Neural cell (in vitro differentiated cells): Measurements from ENCODE around the gene KIF16B. TPM values are rescaled to one million over a fixed set of nuclear protein-coding genes. Genes with fewer than 3 reads are reported as not detected.

ENCODE experiments used
- H2AFZ ChIP-seq: fragments of 200-600, 300-800 bp; sonication (generic), shearing (Covaris generic); 2 replicates; pipeline ENCODE4 v1.6.0; 2014; ENCODE audit warnings: low read depth, mild to moderate bottlenecking, antibody characterized with exemption, low read length, moderate library complexity
- H3F3A ChIP-seq: fragments of 200-600 bp; shearing (Covaris generic); 2 replicates; pipeline ENCODE4 v1.6.1; 2016; ENCODE audit warnings: mild to moderate bottlenecking, moderate library complexity, mixed read lengths, antibody characterized with exemption, low read length; ENCODE audit not compliant: insufficient read depth, poor library complexity, severe bottlenecking
- H3K27ac ChIP-seq: fragments of 200-600, 300-800 bp; sonication (generic), shearing (Covaris generic); 2 replicates; pipeline ENCODE4 v1.5.1; 2014; ENCODE audit warnings: mild to moderate bottlenecking, low read length, moderate library complexity
- H3K27me3 ChIP-seq: fragments of 300-800, 200-600 bp; sonication (generic), shearing (Covaris generic); 2 replicates; pipeline ENCODE4 v1.6.0; 2014; ENCODE audit warnings: mild to moderate bottlenecking, low read depth, low read length, moderate library complexity; ENCODE audit not compliant: insufficient read depth
- H3K36me3 ChIP-seq: fragments of 300-800, 200-600 bp; sonication (generic), shearing (Covaris generic); 2 replicates; pipeline ENCODE4 v1.5.1; 2014; ENCODE audit warnings: mild to moderate bottlenecking, antibody characterized with exemption, low read length, moderate library complexity; ENCODE audit not compliant: insufficient read depth
- H3K4me2 ChIP-seq: fragments of 300-800, 200-600 bp; sonication (generic), shearing (Covaris generic); 2 replicates; pipeline ENCODE4 v1.6.0; 2014; ENCODE audit warnings: mild to moderate bottlenecking, low read length
- H3K4me3 ChIP-seq: fragments of 300-800, 200-600 bp; sonication (generic), shearing (Covaris generic); 2 replicates; pipeline ENCODE4 v1.5.1; 2014; ENCODE audit warnings: mild to moderate bottlenecking, low read length, moderate library complexity
- H3K79me2 ChIP-seq: fragments of 200-600 bp; shearing (Covaris generic); replicated peaks from 2 replicates; pipeline ENCODE4 v1.6.0; 2014; ENCODE audit warnings: mild to moderate bottlenecking, low read length, moderate library complexity; ENCODE audit not compliant: insufficient read depth
- H3K9ac ChIP-seq: fragments of 300-800, 200-600 bp; sonication (generic), shearing (Covaris generic); 2 replicates; pipeline ENCODE4 v1.6.1; 2016; ENCODE audit warnings: mild to moderate bottlenecking, low read length, mixed read lengths
- H3K9me2 ChIP-seq: fragments of 200-600 bp; shearing (Covaris generic); 2 replicates; pipeline ENCODE4 v1.6.1; 2016; ENCODE audit warnings: mild to moderate bottlenecking, low read length, mixed read lengths; ENCODE audit not compliant: insufficient read depth
- H3K9me3 ChIP-seq: fragments of 200-600, 300-800 bp; sonication (generic), shearing (Covaris generic); 2 replicates; pipeline ENCODE4 v1.6.1; 2016; ENCODE audit warnings: mild to moderate bottlenecking, mixed run types, low read length, moderate library complexity, mixed read lengths
- H4K20me1 ChIP-seq: fragments of 200-600 bp; shearing (Covaris generic); 2 replicates; pipeline ENCODE4 v1.6.1; 2016; ENCODE audit warnings: mild to moderate bottlenecking, mixed run types; ENCODE audit not compliant: insufficient read depth
- EP300 ChIP-seq: fragments of 450-650 bp; conservative IDR thresholded peaks from 2 replicates; pipeline ENCODE4 v1.6.1; 2014; ENCODE audit warnings: antibody characterized with exemption, mild to moderate bottlenecking, moderate library complexity; ENCODE audit not compliant: poor library complexity, severe bottlenecking
- EZH2 ChIP-seq: fragments of 200-600, 300-800 bp; shearing (Covaris generic), sonication (generic); IDR thresholded peaks from 2 replicates; pipeline ENCODE4 v1.6.1; 2014; ENCODE audit warnings: antibody characterized with exemption, low read length, borderline replicate concordance, mild to moderate bottlenecking; ENCODE audit not compliant: insufficient read depth, poor library complexity, severe bottlenecking
- MXI1 ChIP-seq: fragments of 450-650 bp; conservative IDR thresholded peaks from 2 replicates; pipeline ENCODE4 v1.6.1; 2014; ENCODE audit warnings: antibody characterized with exemption, mild to moderate bottlenecking; ENCODE audit not compliant: poor library complexity, severe bottlenecking
- POLR2AphosphoS5 ChIP-seq: IDR thresholded peaks from 2 replicates; pipeline ENCODE4 v1.6.1; 2012
- RAD21 ChIP-seq: fragments of 450-650 bp; conservative IDR thresholded peaks from 2 replicates; pipeline ENCODE4 v1.6.1; 2014; ENCODE audit warnings: antibody characterized with exemption, mild to moderate bottlenecking, moderate library complexity
- SMC3 ChIP-seq: fragments of 450-650 bp; conservative IDR thresholded peaks from 2 replicates; pipeline ENCODE4 v1.6.1; 2014; ENCODE audit warnings: antibody characterized with exemption, mild to moderate bottlenecking, moderate library complexity; ENCODE audit not compliant: poor library complexity
- TAF1 ChIP-seq: IDR thresholded peaks from 2 replicates; pipeline ENCODE4 v1.6.1; 2012; ENCODE audit warnings: low read depth
- polyA plus RNA-seq: library from polyadenylated mRNA; depleted of rRNA; stranded (reverse); fragments of >200 nt; gene quantifications from 2 replicates; pipeline ENCODE4 v1.2.3, GENCODE V29; 2014
- TF ChIP-seq, protein P1 (sequence below): fragments of 450-650 bp; IDR thresholded peaks from 2 replicates; pipeline ENCODE4 v1.5.1; 2014; ENCODE audit warnings: antibody characterized with exemption, mild to moderate bottlenecking, moderate library complexity; ENCODE audit not compliant: poor library complexity, severe bottlenecking
- TF ChIP-seq, protein P2 (sequence below): IDR thresholded peaks from 2 replicates; pipeline ENCODE4 v1.6.1; 2012; ENCODE audit warnings: borderline replicate concordance

KIF16B gene
- polyA plus RNA-seq, 1 donor from 2014 or later = 3.8 TPM

DNA sequence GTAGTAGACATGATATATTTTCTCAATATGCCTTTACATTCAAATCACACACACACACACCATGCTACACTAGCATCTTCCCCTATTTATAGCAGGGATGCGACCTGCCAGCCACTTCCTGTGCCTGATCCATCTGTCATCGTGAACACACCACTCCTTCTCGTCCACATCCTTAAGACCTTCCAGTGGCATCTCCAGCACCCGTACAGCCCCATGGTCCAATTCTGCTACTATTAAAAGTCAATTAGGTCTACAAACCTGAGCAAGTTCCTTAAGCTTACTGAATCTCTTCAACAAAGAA is 54.5 kb downstream of the KIF16B start:
- no peak overlapping the region for H3K27ac ChIP-seq
- no peaks in the 10 kb centered on the region for H3K9me3 ChIP-seq
- no peak overlapping the region for H2AFZ ChIP-seq
- H3K79me2 ChIP-seq = no peaks in the 10 kb centered on the region
- no peak overlapping the region for H3K9ac ChIP-seq
- no peak overlapping the region for H3K4me2 ChIP-seq
- no peaks in the 10 kb centered on the region for H3K36me3 ChIP-seq
- TF ChIP-seq, protein P1, sequence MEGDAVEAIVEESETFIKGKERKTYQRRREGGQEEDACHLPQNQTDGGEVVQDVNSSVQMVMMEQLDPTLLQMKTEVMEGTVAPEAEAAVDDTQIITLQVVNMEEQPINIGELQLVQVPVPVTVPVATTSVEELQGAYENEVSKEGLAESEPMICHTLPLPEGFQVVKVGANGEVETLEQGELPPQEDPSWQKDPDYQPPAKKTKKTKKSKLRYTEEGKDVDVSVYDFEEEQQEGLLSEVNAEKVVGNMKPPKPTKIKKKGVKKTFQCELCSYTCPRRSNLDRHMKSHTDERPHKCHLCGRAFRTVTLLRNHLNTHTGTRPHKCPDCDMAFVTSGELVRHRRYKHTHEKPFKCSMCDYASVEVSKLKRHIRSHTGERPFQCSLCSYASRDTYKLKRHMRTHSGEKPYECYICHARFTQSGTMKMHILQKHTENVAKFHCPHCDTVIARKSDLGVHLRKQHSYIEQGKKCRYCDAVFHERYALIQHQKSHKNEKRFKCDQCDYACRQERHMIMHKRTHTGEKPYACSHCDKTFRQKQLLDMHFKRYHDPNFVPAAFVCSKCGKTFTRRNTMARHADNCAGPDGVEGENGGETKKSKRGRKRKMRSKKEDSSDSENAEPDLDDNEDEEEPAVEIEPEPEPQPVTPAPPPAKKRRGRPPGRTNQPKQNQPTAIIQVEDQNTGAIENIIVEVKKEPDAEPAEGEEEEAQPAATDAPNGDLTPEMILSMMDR = no peak
- TF ChIP-seq SMC3 = no peak
- TF ChIP-seq, protein P2, sequence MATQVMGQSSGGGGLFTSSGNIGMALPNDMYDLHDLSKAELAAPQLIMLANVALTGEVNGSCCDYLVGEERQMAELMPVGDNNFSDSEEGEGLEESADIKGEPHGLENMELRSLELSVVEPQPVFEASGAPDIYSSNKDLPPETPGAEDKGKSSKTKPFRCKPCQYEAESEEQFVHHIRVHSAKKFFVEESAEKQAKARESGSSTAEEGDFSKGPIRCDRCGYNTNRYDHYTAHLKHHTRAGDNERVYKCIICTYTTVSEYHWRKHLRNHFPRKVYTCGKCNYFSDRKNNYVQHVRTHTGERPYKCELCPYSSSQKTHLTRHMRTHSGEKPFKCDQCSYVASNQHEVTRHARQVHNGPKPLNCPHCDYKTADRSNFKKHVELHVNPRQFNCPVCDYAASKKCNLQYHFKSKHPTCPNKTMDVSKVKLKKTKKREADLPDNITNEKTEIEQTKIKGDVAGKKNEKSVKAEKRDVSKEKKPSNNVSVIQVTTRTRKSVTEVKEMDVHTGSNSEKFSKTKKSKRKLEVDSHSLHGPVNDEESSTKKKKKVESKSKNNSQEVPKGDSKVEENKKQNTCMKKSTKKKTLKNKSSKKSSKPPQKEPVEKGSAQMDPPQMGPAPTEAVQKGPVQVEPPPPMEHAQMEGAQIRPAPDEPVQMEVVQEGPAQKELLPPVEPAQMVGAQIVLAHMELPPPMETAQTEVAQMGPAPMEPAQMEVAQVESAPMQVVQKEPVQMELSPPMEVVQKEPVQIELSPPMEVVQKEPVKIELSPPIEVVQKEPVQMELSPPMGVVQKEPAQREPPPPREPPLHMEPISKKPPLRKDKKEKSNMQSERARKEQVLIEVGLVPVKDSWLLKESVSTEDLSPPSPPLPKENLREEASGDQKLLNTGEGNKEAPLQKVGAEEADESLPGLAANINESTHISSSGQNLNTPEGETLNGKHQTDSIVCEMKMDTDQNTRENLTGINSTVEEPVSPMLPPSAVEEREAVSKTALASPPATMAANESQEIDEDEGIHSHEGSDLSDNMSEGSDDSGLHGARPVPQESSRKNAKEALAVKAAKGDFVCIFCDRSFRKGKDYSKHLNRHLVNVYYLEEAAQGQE = no peak
- TF ChIP-seq EZH2 = no peak
- no peak for TF ChIP-seq EP300
- no peak for TF ChIP-seq TAF1
- TF ChIP-seq POLR2AphosphoS5 = no peak
- no peak for TF ChIP-seq MXI1
- no peak for TF ChIP-seq RAD21
- H4K20me1 ChIP-seq = no peaks in the 10 kb centered on the region
- no peaks in the 10 kb centered on the region for H3F3A ChIP-seq
- no peak overlapping the region for H3K4me3 ChIP-seq
- H3K9me2 ChIP-seq = no peaks in the 10 kb centered on the region
- no peaks in the 10 kb centered on the region for H3K27me3 ChIP-seq

DNA sequence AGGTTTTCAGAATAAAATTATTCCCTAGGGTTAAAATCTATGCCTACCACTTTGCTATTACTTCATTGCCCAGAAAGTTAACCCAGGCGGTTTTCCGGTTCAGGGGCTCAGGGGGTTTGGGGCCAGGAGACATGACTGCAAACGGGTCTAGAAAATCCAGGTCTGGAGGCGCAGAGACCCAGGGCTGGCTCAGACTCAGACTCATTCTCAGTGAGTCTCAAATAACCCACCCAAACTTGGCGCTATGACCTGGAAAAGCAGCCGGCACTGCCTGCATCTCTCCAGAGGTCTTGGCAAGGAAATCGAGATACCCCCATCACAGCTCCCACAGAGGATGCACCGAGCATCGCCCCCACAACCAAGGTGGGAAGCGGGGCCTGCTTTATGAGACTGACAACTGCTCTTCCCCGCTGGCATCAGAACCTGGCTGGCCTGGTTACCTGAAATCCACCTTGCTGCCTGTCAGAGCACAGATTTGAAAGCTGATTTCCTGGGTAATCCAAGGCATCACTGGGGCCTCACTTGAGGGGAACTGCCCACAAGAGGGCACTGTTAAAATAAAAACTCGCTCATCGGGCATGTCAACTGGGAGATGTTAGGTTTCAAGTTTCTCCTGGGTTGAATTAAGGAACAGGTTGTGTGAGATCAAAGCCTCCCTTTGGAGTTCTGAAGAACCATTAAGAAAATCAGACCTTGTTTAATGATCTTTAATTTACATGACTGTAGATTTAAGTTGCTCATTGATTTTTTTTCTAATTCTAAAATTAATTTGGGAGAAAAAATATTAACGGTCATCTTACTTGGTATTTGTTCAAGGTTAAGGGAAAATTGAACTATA is 55.1 kb downstream of the KIF16B start:
- TF ChIP-seq, protein P1 = peak; percentile 45
- TF ChIP-seq SMC3 (peak; percentile 60), POLR2AphosphoS5 (no peak), MXI1 (no peak), TAF1 (no peak), EP300 (no peak), EZH2 (no peak), RAD21 (peak; percentile 53)
- TF ChIP-seq, protein P2 = no peak
- no peaks in the 10 kb centered on the region for H3F3A ChIP-seq
- no peaks in the 10 kb centered on the region for H3K36me3 ChIP-seq
- no peak overlapping the region for H3K27ac ChIP-seq
- H3K4me2 ChIP-seq = no peak overlapping the region
- no peak overlapping the region for H3K4me3 ChIP-seq
- no peak overlapping the region for H3K9ac ChIP-seq
- H3K79me2 ChIP-seq = no peaks in the 10 kb centered on the region
- H3K27me3 ChIP-seq = no peaks in the 10 kb centered on the region
- no peaks in the 10 kb centered on the region for H3K9me3 ChIP-seq
- H3K9me2 ChIP-seq = no peaks in the 10 kb centered on the region
- no peaks in the 10 kb centered on the region for H4K20me1 ChIP-seq
- no peak overlapping the region for H2AFZ ChIP-seq
